ENCODE measurements around the gene CETN3. TPM values are rescaled to one million over a fixed set of nuclear protein-coding genes. Genes with fewer than 3 reads are reported as not detected.

The CETN3 gene
- total RNA-seq, 1 experiment from 2014 or later = 42.2 TPM

DNA sequence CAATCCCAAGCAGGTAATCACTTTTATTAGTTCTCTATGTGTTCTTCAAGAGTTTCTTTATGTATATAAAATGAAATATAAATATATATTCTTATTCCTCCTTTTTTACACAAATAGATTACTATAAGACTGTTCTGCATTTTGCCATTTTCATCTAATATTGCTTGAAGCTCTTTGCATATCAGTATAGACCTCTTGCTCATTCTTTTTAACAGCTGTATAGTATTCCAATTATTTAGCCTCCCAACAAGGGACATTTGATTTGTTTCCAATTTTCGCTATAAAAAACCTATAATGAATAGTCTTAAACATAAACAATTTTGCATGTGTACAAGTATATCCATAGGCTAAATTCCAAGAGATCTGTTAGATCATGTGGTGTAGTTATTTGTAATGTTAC is 25.2 kb downstream of the CETN3 start (continued):
- TF ChIP-seq, protein P1, sequence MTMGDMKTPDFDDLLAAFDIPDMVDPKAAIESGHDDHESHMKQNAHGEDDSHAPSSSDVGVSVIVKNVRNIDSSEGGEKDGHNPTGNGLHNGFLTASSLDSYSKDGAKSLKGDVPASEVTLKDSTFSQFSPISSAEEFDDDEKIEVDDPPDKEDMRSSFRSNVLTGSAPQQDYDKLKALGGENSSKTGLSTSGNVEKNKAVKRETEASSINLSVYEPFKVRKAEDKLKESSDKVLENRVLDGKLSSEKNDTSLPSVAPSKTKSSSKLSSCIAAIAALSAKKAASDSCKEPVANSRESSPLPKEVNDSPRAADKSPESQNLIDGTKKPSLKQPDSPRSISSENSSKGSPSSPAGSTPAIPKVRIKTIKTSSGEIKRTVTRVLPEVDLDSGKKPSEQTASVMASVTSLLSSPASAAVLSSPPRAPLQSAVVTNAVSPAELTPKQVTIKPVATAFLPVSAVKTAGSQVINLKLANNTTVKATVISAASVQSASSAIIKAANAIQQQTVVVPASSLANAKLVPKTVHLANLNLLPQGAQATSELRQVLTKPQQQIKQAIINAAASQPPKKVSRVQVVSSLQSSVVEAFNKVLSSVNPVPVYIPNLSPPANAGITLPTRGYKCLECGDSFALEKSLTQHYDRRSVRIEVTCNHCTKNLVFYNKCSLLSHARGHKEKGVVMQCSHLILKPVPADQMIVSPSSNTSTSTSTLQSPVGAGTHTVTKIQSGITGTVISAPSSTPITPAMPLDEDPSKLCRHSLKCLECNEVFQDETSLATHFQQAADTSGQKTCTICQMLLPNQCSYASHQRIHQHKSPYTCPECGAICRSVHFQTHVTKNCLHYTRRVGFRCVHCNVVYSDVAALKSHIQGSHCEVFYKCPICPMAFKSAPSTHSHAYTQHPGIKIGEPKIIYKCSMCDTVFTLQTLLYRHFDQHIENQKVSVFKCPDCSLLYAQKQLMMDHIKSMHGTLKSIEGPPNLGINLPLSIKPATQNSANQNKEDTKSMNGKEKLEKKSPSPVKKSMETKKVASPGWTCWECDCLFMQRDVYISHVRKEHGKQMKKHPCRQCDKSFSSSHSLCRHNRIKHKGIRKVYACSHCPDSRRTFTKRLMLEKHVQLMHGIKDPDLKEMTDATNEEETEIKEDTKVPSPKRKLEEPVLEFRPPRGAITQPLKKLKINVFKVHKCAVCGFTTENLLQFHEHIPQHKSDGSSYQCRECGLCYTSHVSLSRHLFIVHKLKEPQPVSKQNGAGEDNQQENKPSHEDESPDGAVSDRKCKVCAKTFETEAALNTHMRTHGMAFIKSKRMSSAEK (CRISPR knock-in tag; IDR thresholded peaks at IDR 0.05; ENCODE audit: borderline replicate concordance) = no peak

DNA sequence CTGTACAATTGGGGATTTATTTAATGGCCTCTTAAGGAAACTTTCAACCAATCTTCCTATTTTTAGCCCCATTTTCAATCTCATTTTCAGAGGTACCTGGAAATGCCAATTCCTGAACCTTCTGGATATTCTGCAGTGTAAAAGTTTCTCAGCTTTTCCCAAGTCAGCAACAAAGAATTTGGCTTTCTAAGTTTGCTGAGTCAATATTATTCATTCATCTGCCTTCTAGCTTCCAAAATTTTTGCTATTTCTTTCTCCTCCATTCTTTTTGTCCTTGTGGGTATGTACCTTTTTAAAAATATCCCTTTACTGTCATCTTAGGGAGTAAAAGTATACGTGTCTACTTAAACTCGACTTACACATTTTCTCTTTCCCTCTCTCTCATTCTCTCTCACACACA is 25.7 kb downstream of the CETN3 start:
- no peaks in the 10 kb centered on the region for H3K36me3 Mint-ChIP-seq
- ATAC-seq (no peak), DNase-seq (ENCODE audit: low spot score) (no peak)
- no peaks in the 10 kb centered on the region; the same call in 1 of the 2 replicates for H3K27me3 Mint-ChIP-seq (ENCODE audit: low read depth)
- peaks cover 13% of the 10 kb centered on the region for H3K9me3 Mint-ChIP-seq
- no peak for TF ChIP-seq SOX15 (CRISPR knock-in tag; IDR thresholded peaks at IDR 0.05)
- TF ChIP-seq ZNF416 (CRISPR knock-in tag; IDR thresholded peaks at IDR 0.05) = no peak
- TF ChIP-seq GABPB1 (CRISPR knock-in tag; IDR thresholded peaks at IDR 0.05) = no peak
- TF ChIP-seq ZNF219 (CRISPR knock-in tag; IDR thresholded peaks at IDR 0.05; ENCODE audit: borderline replicate concordance) = no peak
- H3K27ac Mint-ChIP-seq = no peak overlapping the region
- POLR2A ChIA-PET = interaction anchor here (0.6 kb wide), 1 partner anchor 26 kb away, joined by 3 read pairs; the partner anchor contains the start of gene CETN3
- CTCF ChIA-PET = no interaction called here
- H3K4me3 Mint-ChIP-seq = no peak overlapping the region
- 0 out of 2 replicates have a peak, but pooled peaks cover 4% of the 10 kb centered on the region for H3K4me1 Mint-ChIP-seq

DNA sequence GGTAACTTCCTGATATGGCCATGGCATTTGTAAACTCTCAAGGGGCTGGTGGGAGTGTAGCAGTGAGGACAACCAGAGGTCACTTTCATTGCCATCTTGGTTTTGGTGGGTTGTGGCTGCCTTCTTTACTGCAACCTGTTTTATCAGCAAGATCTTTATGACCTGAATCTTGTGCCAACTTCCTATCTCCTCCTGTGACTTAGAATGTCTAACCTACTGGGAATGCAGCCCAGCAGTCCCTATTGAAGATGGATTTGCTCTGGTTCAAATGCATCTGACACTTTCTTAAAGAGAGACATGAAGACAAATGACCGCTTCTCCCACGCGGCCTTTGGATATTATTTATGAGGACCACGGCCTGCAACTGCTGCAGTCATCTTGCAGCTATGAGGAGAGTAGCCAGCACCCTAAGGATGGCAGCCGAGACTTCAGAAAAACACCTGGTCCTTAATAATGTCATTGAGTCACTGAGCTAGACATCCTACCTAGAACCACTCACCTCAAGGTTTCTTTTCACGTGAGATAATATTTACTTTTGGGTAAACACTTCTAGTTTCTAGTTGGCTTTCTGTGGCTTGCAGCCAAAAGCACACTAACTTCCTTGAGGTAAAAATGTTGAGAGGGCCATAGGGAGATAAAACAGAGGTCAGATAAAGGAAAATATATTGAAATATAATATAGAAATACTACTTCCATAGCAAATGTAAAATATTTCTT is 28.2 kb downstream of the CETN3 start:
- peaks cover 14% of the 10 kb centered on the region for H3K9me3 Mint-ChIP-seq
- H3K4me1 Mint-ChIP-seq = 0 out of 2 replicates have a peak, but pooled peaks cover 4% of the 10 kb centered on the region
- no peaks in the 10 kb centered on the region for H3K36me3 Mint-ChIP-seq
- no peaks in the 10 kb centered on the region; the same call in 1 of the 2 replicates for H3K27me3 Mint-ChIP-seq (ENCODE audit: low read depth)
- ATAC-seq (no peak), DNase-seq (ENCODE audit: low spot score) (no peak)
- ChIA-PET CTCF (no interaction called here), POLR2A (no interaction called here)
- H3K4me3 Mint-ChIP-seq = no peak overlapping the region
- no peak for TF ChIP-seq SOX15 (CRISPR knock-in tag; IDR thresholded peaks at IDR 0.05)
- TF ChIP-seq OVOL2 (CRISPR knock-in tag; IDR thresholded peaks at IDR 0.05; ENCODE audit: borderline replicate concordance) = no peak
- TF ChIP-seq GRHL2 (CRISPR knock-in tag; IDR thresholded peaks at IDR 0.05; ENCODE audit: insufficient replicate concordance, severe bottlenecking) = no peak
- no peak for TF ChIP-seq KAT7 (CRISPR knock-in tag; IDR thresholded peaks at IDR 0.05; ENCODE audit: borderline replicate concordance)
- TF ChIP-seq ZNF138 (CRISPR knock-in tag; conservative IDR thresholded peaks at IDR 0.05) = no peak
- TF ChIP-seq, protein P2, sequence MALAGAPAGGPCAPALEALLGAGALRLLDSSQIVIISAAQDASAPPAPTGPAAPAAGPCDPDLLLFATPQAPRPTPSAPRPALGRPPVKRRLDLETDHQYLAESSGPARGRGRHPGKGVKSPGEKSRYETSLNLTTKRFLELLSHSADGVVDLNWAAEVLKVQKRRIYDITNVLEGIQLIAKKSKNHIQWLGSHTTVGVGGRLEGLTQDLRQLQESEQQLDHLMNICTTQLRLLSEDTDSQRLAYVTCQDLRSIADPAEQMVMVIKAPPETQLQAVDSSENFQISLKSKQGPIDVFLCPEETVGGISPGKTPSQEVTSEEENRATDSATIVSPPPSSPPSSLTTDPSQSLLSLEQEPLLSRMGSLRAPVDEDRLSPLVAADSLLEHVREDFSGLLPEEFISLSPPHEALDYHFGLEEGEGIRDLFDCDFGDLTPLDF (CRISPR knock-in tag; IDR thresholded peaks at IDR 0.05) = no peak
- TF ChIP-seq, protein P3, sequence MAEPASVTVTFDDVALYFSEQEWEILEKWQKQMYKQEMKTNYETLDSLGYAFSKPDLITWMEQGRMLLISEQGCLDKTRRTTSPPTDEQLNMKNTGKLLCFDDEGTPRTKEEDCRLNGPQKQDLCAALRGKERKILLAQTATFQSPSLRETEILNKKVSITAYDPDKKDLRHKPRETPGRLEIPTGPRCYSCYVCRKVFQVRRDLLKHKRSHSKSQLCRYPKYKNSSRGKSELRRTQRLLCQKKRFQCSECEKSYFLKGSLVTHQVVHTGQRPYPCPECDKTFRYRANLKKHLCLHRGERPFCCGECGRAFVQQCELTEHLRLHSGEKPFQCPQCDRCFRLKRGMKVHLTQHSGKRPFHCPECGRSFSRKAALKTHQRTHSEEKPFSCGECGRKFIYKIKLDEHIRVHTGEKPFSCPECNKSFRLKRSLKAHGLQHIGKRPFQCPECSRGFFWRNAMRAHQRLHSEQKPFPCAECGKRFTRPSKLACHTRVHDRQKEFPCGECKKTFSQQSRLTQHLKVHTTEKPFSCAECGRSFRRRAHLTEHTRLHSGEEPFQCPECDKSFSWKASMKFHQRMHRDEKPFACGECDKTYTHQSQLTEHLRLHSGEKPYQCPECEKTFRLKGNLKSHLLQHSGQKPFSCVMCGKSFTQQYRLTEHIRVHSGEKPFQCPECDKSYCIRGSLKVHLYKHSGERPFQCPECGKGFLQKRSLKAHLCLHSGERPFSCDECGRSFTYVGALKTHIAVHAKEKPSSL (CRISPR knock-in tag; conservative IDR thresholded peaks at IDR 0.05) = no peak
- TF ChIP-seq ZNF671 (CRISPR knock-in tag; IDR thresholded peaks at IDR 0.05) = no peak
- TF ChIP-seq TEAD1 (CRISPR knock-in tag; IDR thresholded peaks at IDR 0.05) = no peak
- TF ChIP-seq, protein P4, sequence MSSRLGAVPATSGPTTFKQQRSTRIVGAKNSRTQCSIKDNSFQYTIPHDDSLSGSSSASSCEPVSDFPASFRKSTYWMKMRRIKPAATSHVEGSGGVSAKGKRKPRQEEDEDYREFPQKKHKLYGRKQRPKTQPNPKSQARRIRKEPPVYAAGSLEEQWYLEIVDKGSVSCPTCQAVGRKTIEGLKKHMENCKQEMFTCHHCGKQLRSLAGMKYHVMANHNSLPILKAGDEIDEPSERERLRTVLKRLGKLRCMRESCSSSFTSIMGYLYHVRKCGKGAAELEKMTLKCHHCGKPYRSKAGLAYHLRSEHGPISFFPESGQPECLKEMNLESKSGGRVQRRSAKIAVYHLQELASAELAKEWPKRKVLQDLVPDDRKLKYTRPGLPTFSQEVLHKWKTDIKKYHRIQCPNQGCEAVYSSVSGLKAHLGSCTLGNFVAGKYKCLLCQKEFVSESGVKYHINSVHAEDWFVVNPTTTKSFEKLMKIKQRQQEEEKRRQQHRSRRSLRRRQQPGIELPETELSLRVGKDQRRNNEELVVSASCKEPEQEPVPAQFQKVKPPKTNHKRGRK (CRISPR knock-in tag; IDR thresholded peaks at IDR 0.05; ENCODE audit: borderline replicate concordance) = no peak
- TF ChIP-seq JUN (CRISPR knock-in tag; IDR thresholded peaks at IDR 0.05) = no peak
- H3K27ac Mint-ChIP-seq = no peak overlapping the region

All from WTC11 (cell line).